ENCODE data around the gene C1orf216. TPM values are rescaled to one million over a fixed set of nuclear protein-coding genes. Genes with fewer than 3 reads are reported as not detected.

The C1orf216 gene
- 14.5 and 19.9 TPM in 2 replicates for total RNA-seq

- DNase-seq (ENCODE audit: low read depth), result peak; percentile 74
- H3K4me3 ChIP-seq (ENCODE audit: low read depth, low read length), result peak within 1 kb of the TSS; percentile 91
- TF ChIP-seq CTCF (IDR thresholded peaks at IDR 0.05; ENCODE audit: insufficient read depth, low read depth, low read length), result no peak
Observed at GRCh38 chr1:35718492-35719336, at the start of gene C1orf216. Gene C1orf216, minus strand, starts transcription at chr1:35718884. Its CDS starts 2,563 bp downstream, at chr1:35716321.

- TF ChIP-seq CTCF (IDR thresholded peaks at IDR 0.05; ENCODE audit: insufficient read depth, low read depth, low read length), result no peak
- H3K4me3 ChIP-seq (ENCODE audit: low read depth, low read length), result no peak overlapping the region
- DNase-seq (ENCODE audit: low read depth), result no peak
Observed at GRCh38 chr1:35764283-35764682, 45.6 kb upstream of the C1orf216 start.

DNA sequence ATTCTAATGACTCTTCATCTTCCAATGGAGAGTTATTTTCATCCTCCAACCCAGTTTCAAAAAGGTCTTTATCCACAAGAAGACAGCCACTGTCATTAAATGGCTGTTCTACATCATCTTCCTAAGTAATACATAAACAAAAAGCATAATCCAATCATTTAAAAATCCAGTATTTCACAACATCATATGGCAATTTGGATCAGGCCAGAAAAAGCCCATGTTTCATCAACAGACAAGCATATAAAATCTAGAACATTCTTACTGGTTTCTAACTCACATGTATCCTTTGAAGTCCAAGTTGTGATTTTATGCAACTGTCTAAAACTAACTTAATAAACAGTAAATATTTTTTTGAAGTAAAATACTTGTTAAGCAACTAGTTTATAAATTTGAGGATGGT, 44.5 kb upstream of the C1orf216 start:
- peak; percentile 75 for DNase-seq (ENCODE audit: low read depth)
- TF ChIP-seq CTCF (IDR thresholded peaks at IDR 0.05; ENCODE audit: insufficient read depth, low read depth, low read length), result no peak
- no peak overlapping the region for H3K4me3 ChIP-seq (ENCODE audit: low read depth, low read length)

DNA sequence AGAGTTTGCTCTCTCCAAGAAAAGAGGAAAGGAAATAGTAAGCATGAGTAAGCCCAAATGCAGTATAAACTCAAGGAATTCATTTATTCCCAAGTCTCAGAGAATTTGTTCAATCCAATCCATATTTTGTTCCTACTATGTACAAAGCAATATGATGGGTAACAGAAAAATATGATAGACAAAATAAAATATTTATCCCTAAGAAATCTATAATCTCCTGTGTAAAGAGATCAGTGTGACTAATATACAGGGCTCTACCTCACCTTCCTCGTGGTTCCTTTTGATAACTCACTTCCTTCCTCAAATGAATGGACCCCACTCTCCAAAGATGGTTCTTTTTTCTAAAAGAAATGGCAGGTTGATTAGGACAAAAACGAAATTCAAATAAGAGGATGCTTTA, 43.5 kb upstream of the C1orf216 start:
- DNase-seq (ENCODE audit: low read depth), result no peak
- no peak overlapping the region for H3K4me3 ChIP-seq (ENCODE audit: low read depth, low read length)
- no peak for TF ChIP-seq CTCF (IDR thresholded peaks at IDR 0.05; ENCODE audit: insufficient read depth, low read depth, low read length)

DNA sequence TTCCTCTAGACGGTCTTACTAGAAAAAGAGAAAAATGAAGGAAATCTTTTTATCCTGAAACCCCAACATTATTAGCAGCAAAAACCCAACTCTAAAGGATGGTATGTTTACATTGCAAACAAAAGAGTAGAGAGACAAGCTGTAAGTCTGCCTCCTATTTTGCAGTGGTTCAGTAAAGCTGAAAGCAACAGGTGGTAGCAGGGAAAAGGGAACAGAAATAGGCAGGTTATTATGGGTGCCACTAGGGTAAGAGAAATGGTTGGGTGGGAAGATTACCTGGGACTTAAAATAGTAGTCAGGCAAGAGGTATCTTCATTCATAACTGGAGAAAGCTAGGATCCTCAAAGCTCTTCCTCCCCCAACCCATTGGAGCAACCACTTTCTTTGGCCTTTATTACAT, 37.4 kb upstream of the C1orf216 start:
- DNase-seq (ENCODE audit: low read depth), result no peak
- TF ChIP-seq CTCF (IDR thresholded peaks at IDR 0.05; ENCODE audit: insufficient read depth, low read depth, low read length), result no peak
- H3K4me3 ChIP-seq (ENCODE audit: low read depth, low read length), result no peak overlapping the region

DNA sequence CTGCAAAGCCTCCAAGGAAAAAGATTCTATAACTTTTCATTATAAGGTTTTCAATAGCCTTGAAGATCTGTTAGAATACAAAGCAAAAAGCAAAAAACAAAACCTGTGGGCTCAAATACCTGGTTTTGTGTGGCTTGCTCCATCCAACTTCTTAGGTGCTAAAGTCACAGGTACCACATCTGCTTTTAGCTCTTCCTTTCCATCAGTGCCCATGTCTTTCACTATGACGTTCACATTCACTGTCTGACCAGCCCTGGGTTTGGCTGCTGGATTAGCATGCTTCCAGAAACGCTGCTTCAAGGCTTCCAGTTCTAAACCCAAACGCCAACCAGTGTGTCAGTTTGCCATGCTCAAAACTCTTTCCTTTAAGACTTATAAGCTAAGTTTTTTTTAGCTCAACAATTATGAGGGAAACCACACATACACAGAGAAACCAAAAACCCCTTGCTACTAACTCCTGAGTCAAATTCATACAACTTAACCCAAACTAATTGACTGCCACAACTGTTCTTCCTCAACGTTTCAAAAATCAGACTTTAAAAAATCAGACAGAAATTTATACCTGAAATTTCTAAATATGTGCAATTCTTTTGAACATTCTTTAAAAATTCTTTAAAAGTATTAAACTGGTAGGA, 35.1 kb upstream of the C1orf216 start:
- DNase-seq (ENCODE audit: low read depth), result no peak
- no peak for TF ChIP-seq CTCF (IDR thresholded peaks at IDR 0.05; ENCODE audit: insufficient read depth, low read depth, low read length)
- H3K4me3 ChIP-seq (ENCODE audit: low read depth, low read length), result no peak overlapping the region
